ENCODE results near the gene FBXW9.

DNA sequence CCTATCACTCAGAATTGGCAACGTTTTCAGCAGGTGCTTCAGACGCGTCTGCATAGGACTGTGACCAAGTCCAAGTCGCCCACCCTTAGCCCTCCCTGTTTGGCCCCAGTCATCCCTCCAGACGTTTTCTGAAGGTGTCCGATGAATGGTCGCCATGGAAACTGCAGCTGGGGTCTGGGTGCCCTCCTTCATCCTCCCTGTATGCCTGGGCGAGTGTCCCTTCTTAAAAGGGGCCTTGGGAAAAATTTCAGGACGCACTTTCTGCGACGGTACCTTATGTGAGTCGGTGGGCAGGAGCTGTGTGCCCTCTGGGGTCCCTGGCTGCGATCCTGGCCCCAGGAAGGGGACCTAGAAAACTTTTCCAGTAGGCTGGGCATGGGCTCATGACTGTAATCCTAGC lies 55.0 kb downstream of the FBXW9 start:
- TF ChIP-seq, protein P1, sequence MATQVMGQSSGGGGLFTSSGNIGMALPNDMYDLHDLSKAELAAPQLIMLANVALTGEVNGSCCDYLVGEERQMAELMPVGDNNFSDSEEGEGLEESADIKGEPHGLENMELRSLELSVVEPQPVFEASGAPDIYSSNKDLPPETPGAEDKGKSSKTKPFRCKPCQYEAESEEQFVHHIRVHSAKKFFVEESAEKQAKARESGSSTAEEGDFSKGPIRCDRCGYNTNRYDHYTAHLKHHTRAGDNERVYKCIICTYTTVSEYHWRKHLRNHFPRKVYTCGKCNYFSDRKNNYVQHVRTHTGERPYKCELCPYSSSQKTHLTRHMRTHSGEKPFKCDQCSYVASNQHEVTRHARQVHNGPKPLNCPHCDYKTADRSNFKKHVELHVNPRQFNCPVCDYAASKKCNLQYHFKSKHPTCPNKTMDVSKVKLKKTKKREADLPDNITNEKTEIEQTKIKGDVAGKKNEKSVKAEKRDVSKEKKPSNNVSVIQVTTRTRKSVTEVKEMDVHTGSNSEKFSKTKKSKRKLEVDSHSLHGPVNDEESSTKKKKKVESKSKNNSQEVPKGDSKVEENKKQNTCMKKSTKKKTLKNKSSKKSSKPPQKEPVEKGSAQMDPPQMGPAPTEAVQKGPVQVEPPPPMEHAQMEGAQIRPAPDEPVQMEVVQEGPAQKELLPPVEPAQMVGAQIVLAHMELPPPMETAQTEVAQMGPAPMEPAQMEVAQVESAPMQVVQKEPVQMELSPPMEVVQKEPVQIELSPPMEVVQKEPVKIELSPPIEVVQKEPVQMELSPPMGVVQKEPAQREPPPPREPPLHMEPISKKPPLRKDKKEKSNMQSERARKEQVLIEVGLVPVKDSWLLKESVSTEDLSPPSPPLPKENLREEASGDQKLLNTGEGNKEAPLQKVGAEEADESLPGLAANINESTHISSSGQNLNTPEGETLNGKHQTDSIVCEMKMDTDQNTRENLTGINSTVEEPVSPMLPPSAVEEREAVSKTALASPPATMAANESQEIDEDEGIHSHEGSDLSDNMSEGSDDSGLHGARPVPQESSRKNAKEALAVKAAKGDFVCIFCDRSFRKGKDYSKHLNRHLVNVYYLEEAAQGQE (IDR thresholded peaks at IDR 0.05; ENCODE audit: insufficient read depth in 1 of 2, low read depth in 2 of 2, low read length in 1 of 2), result no peak
- TF ChIP-seq, protein P2, sequence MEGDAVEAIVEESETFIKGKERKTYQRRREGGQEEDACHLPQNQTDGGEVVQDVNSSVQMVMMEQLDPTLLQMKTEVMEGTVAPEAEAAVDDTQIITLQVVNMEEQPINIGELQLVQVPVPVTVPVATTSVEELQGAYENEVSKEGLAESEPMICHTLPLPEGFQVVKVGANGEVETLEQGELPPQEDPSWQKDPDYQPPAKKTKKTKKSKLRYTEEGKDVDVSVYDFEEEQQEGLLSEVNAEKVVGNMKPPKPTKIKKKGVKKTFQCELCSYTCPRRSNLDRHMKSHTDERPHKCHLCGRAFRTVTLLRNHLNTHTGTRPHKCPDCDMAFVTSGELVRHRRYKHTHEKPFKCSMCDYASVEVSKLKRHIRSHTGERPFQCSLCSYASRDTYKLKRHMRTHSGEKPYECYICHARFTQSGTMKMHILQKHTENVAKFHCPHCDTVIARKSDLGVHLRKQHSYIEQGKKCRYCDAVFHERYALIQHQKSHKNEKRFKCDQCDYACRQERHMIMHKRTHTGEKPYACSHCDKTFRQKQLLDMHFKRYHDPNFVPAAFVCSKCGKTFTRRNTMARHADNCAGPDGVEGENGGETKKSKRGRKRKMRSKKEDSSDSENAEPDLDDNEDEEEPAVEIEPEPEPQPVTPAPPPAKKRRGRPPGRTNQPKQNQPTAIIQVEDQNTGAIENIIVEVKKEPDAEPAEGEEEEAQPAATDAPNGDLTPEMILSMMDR (IDR thresholded peaks at IDR 0.05), result no peak
- TF ChIP-seq POLR2AphosphoS5 (IDR thresholded peaks at IDR 0.05; ENCODE audit: low read depth, low read length) (no peak), TCF7L2 (IDR thresholded peaks at IDR 0.05; ENCODE audit: low read depth, low read length) (no peak)

Data from Panc1 (cell line).